H1 (cell line): ENCODE results near the gene EIF4EBP2. TPM values are rescaled to one million over a fixed set of nuclear protein-coding genes. Genes with fewer than 3 reads are reported as not detected.
A peak's percentile ranks its signal among the peaks of the same experiment; 100 is the strongest.

Experiments used
- CTCF ChIA-PET: fragments of 300-600 bp; sonication (Branson Sonifier 250); formaldehyde crosslinking; loops from one replicate; lab custom pipeline; 2021; ENCODE audit not compliant: partially characterized antibody; lab: Charles Lee
- POLR2A ChIA-PET: fragments of 300-600 bp; sonication (Branson Sonifier 250); formaldehyde crosslinking; loops from one replicate; lab custom pipeline; 2021; ENCODE audit warnings: inconsistent platforms; ENCODE audit not compliant: partially characterized antibody; lab: Charles Lee
- DNase-seq, 2 experiments: peaks; one replicate each; pipeline versions ENCODE4 v3.0.0 to v3.0.0-alpha.2; 2010 to 2022; ENCODE audit warnings: low spot score in 2 of 2, low read depth in 1 of 2, mixed read lengths in 1 of 2
- FAIRE-seq: peaks from 2 replicates; lab custom pipeline; 2011; peaks lifted over from hg19 to GRCh38; lab: Jason Lieb, UNC
- H2AFZ ChIP-seq: 2 replicates; pipeline ENCODE4 v1.8.1; 2012; ENCODE audit warnings: low read length, inconsistent platforms
- H2AK5ac ChIP-seq: 2 replicates; pipeline ENCODE4 v1.6.1; 2013; ENCODE audit warnings: low read depth, low read length
- H2BK120ac ChIP-seq: replicated peaks from 2 replicates; pipeline ENCODE3; 2013; ENCODE audit warnings: low read depth, low read length, inconsistent platforms
- H2BK12ac ChIP-seq: 2 replicates; pipeline ENCODE4 v1.6.1; 2013; ENCODE audit warnings: low read depth, low read length
- H2BK15ac ChIP-seq: 2 replicates; pipeline ENCODE4 v1.6.1; 2013; ENCODE audit warnings: low read length
- H2BK20ac ChIP-seq: 2 replicates; pipeline ENCODE4 v1.6.1; 2013; ENCODE audit warnings: low read length
- H2BK5ac ChIP-seq: 2 replicates; pipeline ENCODE4 v1.6.1; 2013; ENCODE audit warnings: low read depth, low read length
- H3K14ac ChIP-seq: 2 replicates; pipeline ENCODE4 v1.6.1; 2013; ENCODE audit warnings: inconsistent platforms; ENCODE audit not compliant: insufficient read length
- H3K18ac ChIP-seq: 2 replicates; pipeline ENCODE4 v1.6.1; 2013; ENCODE audit warnings: low read length; ENCODE audit errors: extremely low read depth
- H3K23ac ChIP-seq: 2 replicates; pipeline ENCODE4 v1.6.1; 2013; ENCODE audit warnings: inconsistent platforms; ENCODE audit not compliant: insufficient read length
- H3K23me2 ChIP-seq: 2 replicates; pipeline ENCODE4 v1.6.1; 2013; ENCODE audit warnings: low read depth, low read length
- H3K27ac ChIP-seq: 2 replicates; pipeline ENCODE4 v1.6.1; 2011; ENCODE audit warnings: low read depth, low read length, inconsistent platforms
- H3K27me3 ChIP-seq, 4 experiments: replicated peaks in 1 of 4; 1 replicate in 1 of 4; 2 replicates in 3 of 4; pipeline versions ENCODE4 v1.6.1 to v1.8.1; 2011 to 2013; ENCODE audit warnings: low read length in 3 of 4, mild to moderate bottlenecking in 3 of 4, inconsistent platforms in 2 of 4, mixed read lengths in 2 of 4, moderate library complexity in 1 of 4; ENCODE audit not compliant: control insufficient read depth in 3 of 4, insufficient read depth in 3 of 4; ENCODE audit errors: extremely low read depth in 1 of 4
- H3K36me3 ChIP-seq, 4 experiments: 2 replicates each; pipeline versions ENCODE4 v1.6.1 to v1.8.1; 2011 to 2013; ENCODE audit warnings: mild to moderate bottlenecking in 4 of 4, low read length in 3 of 4, moderate library complexity in 2 of 4, control low read depth in 1 of 4, inconsistent platforms in 1 of 4; ENCODE audit not compliant: insufficient read depth in 4 of 4, control insufficient read depth in 2 of 4
- H3K4ac ChIP-seq: replicated peaks from 2 replicates; pipeline ENCODE3; 2013; ENCODE audit warnings: low read length, low read depth, mixed read lengths, inconsistent platforms; ENCODE audit not compliant: insufficient read length
- H3K4me1 ChIP-seq, 4 experiments: replicated peaks in 1 of 4; 1 replicate in 1 of 4; 2 replicates in 3 of 4; pipeline versions ENCODE4 v1.6.1 to v1.8.1; 2011 to 2013; ENCODE audit warnings: low read length in 3 of 4, inconsistent platforms in 2 of 4, mixed read lengths in 1 of 4; ENCODE audit not compliant: insufficient read depth in 4 of 4, control insufficient read depth in 3 of 4
- H3K4me2 ChIP-seq, 2 experiments: 2 replicates each; pipeline versions ENCODE4 v1.6.1 to v1.8.1; 2011 to 2013; ENCODE audit warnings: low read depth in 2 of 2, low read length in 2 of 2, control low read depth in 1 of 2, inconsistent platforms in 1 of 2, mild to moderate bottlenecking in 1 of 2; ENCODE audit not compliant: insufficient read depth in 1 of 2
- H3K4me3 ChIP-seq, 4 experiments: fragments of 200-600, 300-600 bp in 1 of 4; sonication (generic), shearing (Covaris generic), sonication (Bioruptor Twin) in 1 of 4; 2 replicates each; pipeline versions ENCODE4 v1.5.1 to v1.8.1; 2011 to 2016; ENCODE audit warnings: low read length in 4 of 4, low read depth in 3 of 4, control low read depth in 2 of 4, inconsistent platforms in 2 of 4, mild to moderate bottlenecking in 2 of 4, mixed read lengths in 1 of 4, moderate library complexity in 1 of 4; ENCODE audit not compliant: insufficient read depth in 2 of 4; ENCODE audit errors: extremely low read depth in 1 of 4
- H3K56ac ChIP-seq: replicated peaks from 2 replicates; pipeline ENCODE3; 2013; ENCODE audit warnings: low read depth, mild to moderate bottlenecking, mixed read lengths, low read length, inconsistent platforms; ENCODE audit not compliant: insufficient read length
- H3K79me1 ChIP-seq: 2 replicates; pipeline ENCODE4 v1.6.1; 2013; ENCODE audit warnings: low read depth, low read length, control low read depth
- H3K79me2 ChIP-seq, 2 experiments: 2 replicates each; pipeline versions ENCODE4 v1.6.1 to v1.8.1; 2012 to 2013; ENCODE audit warnings: low read length in 2 of 2, mild to moderate bottlenecking in 2 of 2, inconsistent platforms in 1 of 2; ENCODE audit not compliant: insufficient read depth in 2 of 2, control insufficient read depth in 1 of 2
- H3K9ac ChIP-seq, 4 experiments: replicated peaks in 1 of 4; 1 replicate in 1 of 4; 2 replicates in 3 of 4; pipeline versions ENCODE4 v1.6.1 to v1.8.1; 2011 to 2013; ENCODE audit warnings: low read depth in 3 of 4, low read length in 3 of 4, control low read depth in 2 of 4, mild to moderate bottlenecking in 2 of 4, moderate library complexity in 2 of 4, inconsistent platforms in 1 of 4; ENCODE audit errors: extremely low read depth in 1 of 4
- H3K9me3 ChIP-seq, 2 experiments: 2 replicates each; pipeline versions ENCODE4 v1.6.1 to v1.8.1; 2012 to 2013; ENCODE audit warnings: mild to moderate bottlenecking in 2 of 2, moderate library complexity in 2 of 2, control low read depth in 1 of 2, inconsistent platforms in 1 of 2, low read depth in 1 of 2, low read length in 1 of 2, mixed read lengths in 1 of 2; ENCODE audit not compliant: insufficient read depth in 2 of 2
- H4K20me1 ChIP-seq, 2 experiments: replicated peaks in 1 of 2; 2 replicates each; pipeline versions ENCODE3 to v1.8.1; 2011 to 2013; ENCODE audit warnings: inconsistent platforms in 2 of 2, low read length in 2 of 2, mild to moderate bottlenecking in 1 of 2; ENCODE audit not compliant: insufficient read depth in 2 of 2, control insufficient read depth in 1 of 2
- H4K5ac ChIP-seq: 2 replicates; pipeline ENCODE4 v1.6.1; 2013; ENCODE audit warnings: low read length, low read depth, mixed read lengths, inconsistent platforms; ENCODE audit not compliant: insufficient read length
- H4K8ac ChIP-seq: 2 replicates; pipeline ENCODE4 v1.8.0; 2013; ENCODE audit warnings: mild to moderate bottlenecking, moderate library complexity, low read length, inconsistent platforms; ENCODE audit not compliant: insufficient read depth; ENCODE audit errors: extremely low read depth
- H4K91ac ChIP-seq: replicated peaks from 2 replicates; pipeline ENCODE3; 2013; ENCODE audit warnings: low read length, mixed read lengths, inconsistent platforms; ENCODE audit not compliant: insufficient read length
- CBX5 ChIP-seq: fragments of 300-800, 300-1000 bp; sonication (generic); IDR thresholded peaks from 2 replicates; pipeline ENCODE4 v1.7.1; 2016; ENCODE audit warnings: antibody characterized with exemption, low read length, low read depth
- EZH2 ChIP-seq: fragments of 200-600 bp; sonication (generic); IDR thresholded peaks from 2 replicates; pipeline ENCODE4 v1.7.1; 2012; ENCODE audit warnings: low read depth, mild to moderate bottlenecking, moderate library complexity, low read length, inconsistent platforms; ENCODE audit not compliant: severe bottlenecking
- HDAC2 ChIP-seq, 2 experiments: fragments of 300-600 bp in 1 of 2; sonication (generic) in 1 of 2; IDR thresholded peaks; 2 replicates each; pipeline ENCODE4 v1.6.1; 2011 to 2012; ENCODE audit warnings: low read depth in 2 of 2, low read length in 2 of 2, mild to moderate bottlenecking in 2 of 2, moderate library complexity in 2 of 2, borderline replicate concordance in 1 of 2, inconsistent platforms in 1 of 2
- HDAC6 ChIP-seq: IDR thresholded peaks from one replicate; pipeline ENCODE4 v1.7.1; 2012; ENCODE audit warnings: low read depth, mild to moderate bottlenecking, inconsistent platforms, low read length, moderate library complexity
- KDM4A ChIP-seq: IDR thresholded peaks from one replicate; pipeline ENCODE4 v1.7.1; 2012; ENCODE audit warnings: low read depth, mild to moderate bottlenecking, moderate library complexity, low read length, inconsistent platforms; ENCODE audit not compliant: severe bottlenecking
- RFX5 ChIP-seq: IDR thresholded peaks from 2 replicates; pipeline ENCODE4 v1.6.1; 2011; ENCODE audit warnings: low read depth, low read length, improper control_type of control experiment, borderline replicate concordance
- SIX5 ChIP-seq: IDR thresholded peaks from 2 replicates; pipeline ENCODE4 v1.6.1; 2011; ENCODE audit warnings: mild to moderate bottlenecking, low read depth, low read length
- SP2 ChIP-seq: IDR thresholded peaks from 2 replicates; pipeline ENCODE4 v1.6.1; 2012; ENCODE audit warnings: mild to moderate bottlenecking, low read length, inconsistent platforms
- TAF1 ChIP-seq: IDR thresholded peaks from 2 replicates; pipeline ENCODE4 v1.6.1; 2011; ENCODE audit warnings: mild to moderate bottlenecking, low read depth, low read length
- TCF12 ChIP-seq: IDR thresholded peaks from 2 replicates; pipeline ENCODE4 v1.6.1; 2011; ENCODE audit warnings: low read depth, mild to moderate bottlenecking, low read length
- WGBS, 2 experiments: shearing (Covaris generic) in 1 of 2; methylation state at CpG; one replicate each; pipeline versions ENCODE4 v1.1.6 to v1.1.7; 2013 to 2015; ENCODE audit warnings: low lambda C conversion rate in 2 of 2, mixed read lengths in 2 of 2, inconsistent platforms in 1 of 2, low coverage in 1 of 2, missing lambda C conversion rate in 1 of 2; ENCODE audit not compliant: insufficient replicate concordance in 2 of 2, insufficient coverage in 1 of 2, insufficient read length in 1 of 2; ENCODE audit errors: extremely low coverage in 1 of 2, missing lambda C conversion rate in 1 of 2; 5-methylcytosine and 5-hydroxymethylcytosine counted together
- polyA plus RNA-seq, 7 experiments: library from polyadenylated mRNA; depleted of rRNA in 3 of 7; stranded (reverse) in 5 of 7; unstranded in 2 of 7; fragments of >200 nt in 5 of 7; fragments of 200-250 nt in 2 of 7; gene quantifications; 1 replicate in 5 of 7; 2 replicates in 1 of 7; 4 replicates in 1 of 7; pipeline versions ENCODE4 v1.2.1 to v1.2.3, GENCODE V29; 2011 to 2013; ENCODE audit warnings: missing spikeins in 2 of 7, mixed read lengths in 2 of 7
- total RNA-seq: library from RNA; stranded (reverse); fragmentation: NEBNext Ultra II Directional; extraction: Animal tissue kit (Norgen Biotek cat#: 25700); gene quantifications from 2 replicates; pipeline ENCODE4 v1.2.1, GENCODE V29; 2021

The EIF4EBP2 gene
- total and polyA plus RNA-seq, 2 of the 8 experiments (the other 6 are each of a cell fraction or from before 2014, with no cell fraction given), result 55.3 to 144 TPM

DNA sequence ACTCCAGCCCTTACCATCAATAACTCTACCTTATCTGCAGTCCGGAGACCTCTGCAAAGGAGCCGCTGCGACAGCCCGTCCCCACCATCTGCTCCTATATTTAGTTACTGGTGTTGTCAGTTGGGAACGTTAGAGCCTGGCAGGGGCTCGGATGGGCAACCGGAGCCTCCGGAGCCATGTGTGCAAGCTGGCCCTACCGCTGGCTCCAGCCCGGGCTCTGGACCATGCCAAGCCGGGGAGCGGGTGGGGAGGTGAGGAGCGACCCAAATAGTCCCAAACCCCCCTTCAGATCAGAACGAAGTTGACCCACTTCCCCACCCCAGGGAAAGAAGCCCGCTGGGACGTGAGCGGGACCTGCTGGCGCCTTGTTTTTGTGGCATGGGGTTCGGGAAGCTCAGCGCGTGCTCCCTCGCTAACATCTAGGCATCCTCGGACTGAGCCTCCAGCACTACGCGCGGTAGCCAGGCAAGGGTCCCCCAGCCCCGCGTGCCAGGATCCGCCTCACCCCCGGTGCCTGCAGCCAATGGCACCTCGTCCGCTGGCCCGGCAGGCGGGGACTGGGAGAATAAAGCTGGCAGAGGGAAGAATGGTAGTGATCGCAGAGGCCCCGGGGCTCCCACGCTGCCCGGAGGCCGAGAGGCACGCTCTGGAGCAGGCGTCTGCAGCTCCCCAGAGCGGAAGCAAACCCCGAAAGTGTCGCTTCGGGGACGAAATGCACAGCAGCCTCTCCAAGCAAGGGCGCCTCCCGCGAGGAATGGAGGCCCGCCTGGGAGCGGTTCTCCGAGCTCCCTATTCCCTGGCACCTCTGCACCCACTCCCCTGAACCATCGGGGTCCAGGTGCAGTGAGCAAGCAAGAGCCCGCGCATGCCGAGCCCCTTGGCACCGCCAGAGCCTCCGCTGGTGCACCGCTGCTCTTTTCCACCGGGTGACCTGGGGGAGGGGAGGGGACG, 22.2 kb upstream of the EIF4EBP2 start:
- Histone ChIP-seq H4K20me1 (peaks cover 0 to 11% of the 10 kb centered on the region in 2 experiments), H3K9ac (peak overlapping the region in 3 of 4 experiments; percentile 55 to 71 (median 67); a peak in 5 of 7 replicates), H3K36me3 (no peaks in the 10 kb centered on the region), H3K4me2 (peak overlapping the region; percentile 81 to 96), H3K14ac (no peak overlapping the region), H3K56ac (peak overlapping the region; percentile 43), H3K4me3 (peak overlapping the region; percentile 76 to 88 (median 80)), H2AFZ (peak overlapping the region; percentile 55; the same call in 1 of the 2 replicates), H3K27me3 (peaks cover 0 to 18% (median 7%) of the 10 kb centered on the region in 4 experiments; a peak in 4 of 7 replicates), H3K18ac (peak overlapping the region; percentile 95), H3K79me1 (peaks cover 3% of the 10 kb centered on the region; the same call in 1 of the 2 replicates), H4K8ac (peak overlapping the region; percentile 75), H2BK120ac (no peak overlapping the region), H3K9me3 (peaks cover 3% of the 10 kb centered on the region in 2 experiments; a peak in 2 of 4 replicates), H3K4me1 (peaks cover 0 to 7% (median under 1%) of the 10 kb centered on the region in 4 experiments; a peak in 4 of 7 replicates), H4K5ac (peak overlapping the region; percentile 70), H2BK12ac (0 out of 2 replicates have a peak overlapping the region, but pooled peaks have one; percentile 9), H2BK15ac (no peak overlapping the region), H3K79me2 (peaks cover 0 to 13% of the 10 kb centered on the region in 2 experiments; a peak in 1 of 4 replicates), H3K23me2 (peaks cover 11% of the 10 kb centered on the region), H3K27ac (peak overlapping the region; percentile 43; the same call in 1 of the 2 replicates), H3K23ac (no peak overlapping the region), H2BK5ac (peak overlapping the region; percentile 88; the same call in 1 of the 2 replicates), H2AK5ac (no peak overlapping the region), H4K91ac (peak overlapping the region; percentile 14), H3K4ac (peak overlapping the region; percentile 3), H2BK20ac (no peak overlapping the region)
- DNase-seq (peak in 1 of 2 experiments; percentile 89), FAIRE-seq (no peak)
- ChIA-PET CTCF (interaction anchor here (0.7 to 7.2 kb wide), 14 partner anchors 8 to 521 kb away, joined by 3 to 60 read pairs (median 4); no protein-coding TSS in a partner anchor), POLR2A (interaction anchor here (0.8 to 2.0 kb wide), 11 partner anchors 8 to 155 kb away, joined by 3 to 9 read pairs (median 4); partner anchors contain the start of genes EIF4EBP2 and NODAL)
- 5% methylated on average over 60 of the region's 61 CpGs; no CpG with 5 or more reads in 1 of the 2 experiments for WGBS, 2 experiments
- no peak for TF ChIP-seq TCF12
- peak; percentile 34 for TF ChIP-seq EZH2
- peak; percentile 93 for TF ChIP-seq KDM4A
- 0 out of 2 replicates have a peak, but pooled peaks have one; percentile 22 for TF ChIP-seq TAF1
- no peak for TF ChIP-seq RFX5
- no peak for TF ChIP-seq HDAC2 (IDR thresholded peaks at IDR 0.05; ENCODE audit: borderline replicate concordance in 1 of 2, low read depth in 2 of 2, low read length in 2 of 2)
- TF ChIP-seq CBX5, result no peak
- no peak for TF ChIP-seq HDAC6
- TF ChIP-seq SP2, result no peak
- TF ChIP-seq SIX5, result no peak
